GM18505 (cell line): ENCODE measurements around the gene OR2M2.

Experiments used
- ATAC-seq: cut with Tn5 transposase; IDR thresholded peaks from one replicate; pipeline ENCODE4 v1.9.1; 2021; ENCODE audit not compliant: unreplicated experiment
- POLR2A ChIP-seq: IDR thresholded peaks from 4 replicates; pipeline ENCODE4 v1.6.1; 2011; ENCODE audit warnings: borderline replicate concordance; ENCODE audit not compliant: insufficient read depth, insufficient read length; ENCODE audit errors: extremely low read depth

The OR2M2 gene

GRCh38 chr1:248215880-248216279 is 41.3 kb downstream of the OR2M2 start:
- TF ChIP-seq POLR2A: no peak
- ATAC-seq: no peak

DNA sequence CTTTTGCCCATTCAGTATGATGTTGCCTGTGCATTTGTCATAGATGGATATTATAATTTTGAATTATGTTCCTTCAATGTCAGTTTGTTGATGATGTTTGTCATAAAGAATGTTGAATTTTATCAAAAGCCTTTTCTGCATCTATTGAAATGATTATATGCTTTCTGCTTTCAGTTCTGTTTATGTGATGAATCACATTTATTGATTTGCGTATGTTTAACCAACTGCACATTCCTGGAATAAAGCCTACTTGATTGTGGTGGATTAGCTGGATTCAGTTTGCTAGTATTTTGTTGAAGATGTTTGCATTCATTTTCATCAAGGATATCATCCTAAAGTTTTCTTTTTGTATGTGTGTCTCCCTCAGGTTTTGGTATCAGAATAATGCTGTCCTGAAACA is 50.9 kb downstream of the OR2M2 start:
- TF ChIP-seq POLR2A: no peak
- ATAC-seq: no peak

- TF ChIP-seq POLR2A: no peak
- no peak for ATAC-seq
Measured at GRCh38 chr1:248229360-248229908, 54.8 kb downstream of the OR2M2 start.
